SU-DHL-6 (cell line): ENCODE results near the gene MPPED2.

Experiments
- CTCF ChIP-seq: fragments of 200-600 bp; sonication (generic); IDR thresholded peaks from one replicate; pipeline ENCODE4 v1.5.1; 2017; ENCODE audit warnings: antibody characterized with exemption, mild to moderate bottlenecking, low read length, moderate library complexity; ENCODE audit not compliant: insufficient read depth, poor library complexity, severe bottlenecking
- EZH2phosphoT487 ChIP-seq: fragments of 200-600 bp; sonication (generic), shearing (Covaris generic); conservative IDR thresholded peaks from 2 replicates; pipeline ENCODE4 v1.6.1; 2018; ENCODE audit warnings: mild to moderate bottlenecking, antibody characterized with exemption, low read length, moderate library complexity, mixed read lengths

- TF ChIP-seq CTCF (no peak), EZH2phosphoT487 (no peak)
Observed at GRCh38 chr11:30513087-30513486, 73.1 kb downstream of the MPPED2 start.
